Measurements from ENCODE around the gene TFDP1.
"Not testable (repeated sequence)": the region's sequence is repeated elsewhere in the genome, so short reads cannot be mapped to it uniquely, and the experiment has no call there.

Gene TFDP1

DNA sequence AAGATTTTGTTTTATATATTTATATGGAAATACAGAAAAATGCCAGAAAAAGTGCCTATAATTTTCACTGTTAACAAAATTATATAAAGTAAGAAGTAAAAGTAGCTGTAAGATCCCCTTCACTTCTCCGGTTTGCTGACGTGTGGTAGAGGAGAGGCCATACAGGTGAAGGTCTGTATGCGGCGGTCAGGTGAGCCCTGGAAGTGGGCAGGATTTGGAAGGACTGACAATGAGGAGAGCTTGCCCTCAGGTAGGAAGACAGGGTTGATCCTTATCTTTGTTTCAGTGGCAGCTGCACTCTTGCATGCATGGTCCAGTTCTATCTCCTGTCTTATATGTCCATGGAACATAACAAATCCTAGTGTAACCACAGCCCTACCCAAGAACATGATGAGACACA is 16.9 kb upstream of the TFDP1 start:
- no peak for DNase-seq (ENCODE audit: low spot score)

DNA sequence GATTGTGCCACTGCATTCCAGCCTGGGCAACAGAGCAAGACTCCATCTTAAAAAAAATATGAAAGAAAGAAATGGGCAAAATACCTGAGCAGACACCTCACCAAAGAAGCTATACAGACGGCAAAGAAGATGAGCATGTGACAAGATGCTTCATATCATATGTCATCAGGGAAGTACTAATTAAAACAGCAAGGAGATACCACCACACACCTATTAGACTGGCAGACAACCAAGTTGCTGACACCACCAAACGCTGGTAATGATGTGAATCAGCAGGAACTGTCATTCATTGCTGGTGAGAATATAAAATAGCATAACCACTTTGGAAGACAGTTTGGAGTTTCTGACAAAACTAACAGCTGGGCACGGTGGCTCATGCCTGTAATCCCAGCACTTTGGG is 11.5 kb upstream of the TFDP1 start:
- no peak for DNase-seq (ENCODE audit: low spot score)

DNA sequence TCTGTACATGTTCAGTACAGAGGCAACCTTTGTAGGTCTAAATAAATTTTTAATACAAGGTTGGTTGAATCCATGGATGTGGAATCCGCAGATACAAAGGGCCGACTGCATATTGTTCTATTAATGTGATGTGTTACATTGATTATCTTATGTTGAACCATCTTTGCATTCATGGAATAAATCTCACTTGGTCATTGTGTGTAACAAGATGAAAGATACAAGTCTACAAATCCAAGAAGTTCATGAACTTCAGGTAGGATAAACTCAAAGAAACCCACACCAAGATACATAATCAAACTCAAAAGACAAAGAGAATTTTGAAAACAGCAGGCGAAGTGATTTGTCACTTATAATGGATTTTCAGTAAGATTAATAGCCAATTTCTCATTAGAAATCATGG is 8.0 kb upstream of the TFDP1 start:
- no peak for DNase-seq (ENCODE audit: low spot score)

- no peak for DNase-seq (ENCODE audit: low spot score)
Observed at GRCh38 chr13:113577881-113578435, 6.6 kb upstream of the TFDP1 start.

DNA sequence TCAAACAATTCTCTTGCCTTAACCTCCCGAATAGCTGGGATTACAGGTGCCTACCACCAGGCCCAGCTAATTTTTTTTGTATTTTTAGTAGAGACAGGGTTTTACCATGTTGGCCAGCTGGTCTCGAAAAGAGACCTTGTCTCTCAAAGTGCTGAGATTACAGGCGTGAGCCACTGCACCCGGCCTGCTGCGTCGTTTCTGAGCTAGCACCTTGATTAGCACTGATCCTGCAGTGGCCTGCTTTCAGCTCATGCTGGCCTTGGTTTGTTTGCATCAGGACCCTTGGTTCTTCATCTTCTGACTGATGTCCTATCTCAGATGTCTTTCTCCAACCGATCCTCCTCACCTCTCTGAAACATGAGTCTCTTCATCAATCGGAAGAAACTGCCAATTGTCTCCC is 4.9 kb upstream of the TFDP1 start:
- no peak for DNase-seq (ENCODE audit: low spot score)

DNA sequence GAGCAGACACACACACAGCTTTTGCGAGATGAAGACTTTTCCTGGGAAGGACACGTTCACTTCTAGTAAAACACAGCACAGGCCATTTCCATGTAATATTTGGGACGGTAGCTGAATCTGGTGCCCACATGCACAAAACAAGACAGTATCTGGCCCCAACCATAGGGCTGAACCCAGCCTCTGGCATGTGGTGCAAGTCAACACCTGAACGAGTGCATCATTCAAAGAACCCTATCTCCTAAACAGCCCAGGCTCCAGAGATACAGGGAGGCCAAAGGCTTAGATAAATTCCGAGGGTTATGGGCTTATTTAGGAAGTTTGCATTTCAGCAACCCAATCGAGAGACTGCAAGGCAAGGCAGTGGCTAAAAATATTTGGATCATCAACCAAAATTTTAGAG is 2.7 kb upstream of the TFDP1 start:
- DNase-seq (ENCODE audit: low spot score), result no peak

GRCh38 chr13:113582841-113583631 is 1.5 kb upstream of the TFDP1 start:
- no peak for DNase-seq (ENCODE audit: low spot score)

- DNase-seq (ENCODE audit: low spot score), result no peak
Observed at GRCh38 chr13:113584870-113585671, 518 bp downstream of the TFDP1 start.

DNA sequence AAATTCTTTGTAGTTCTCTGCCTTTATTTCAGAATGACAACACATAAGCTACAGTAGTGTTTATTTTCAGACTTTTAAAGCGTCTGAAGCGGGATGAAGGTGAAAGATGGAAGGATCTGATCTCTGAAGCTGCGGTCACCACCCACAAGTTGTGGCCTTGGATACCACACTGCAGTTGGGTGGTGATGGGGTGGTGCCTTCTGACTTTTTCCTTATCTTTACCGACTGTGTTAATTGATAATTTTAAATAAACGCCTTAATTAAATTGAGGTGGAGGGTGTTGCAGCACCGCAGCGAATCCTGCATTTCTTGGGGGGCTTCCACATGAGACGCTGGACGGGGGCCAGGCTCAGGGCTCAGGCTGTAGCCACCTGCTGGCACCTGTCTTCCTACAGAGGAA is 1.3 kb downstream of the TFDP1 start:
- no peak for DNase-seq (ENCODE audit: low spot score)

- no peak for DNase-seq (ENCODE audit: low spot score)
Observed at GRCh38 chr13:113586661-113587479, 2.3 kb downstream of the TFDP1 start.

- no peak for DNase-seq (ENCODE audit: low spot score)
Observed at GRCh38 chr13:113588394-113589111, 4.0 kb downstream of the TFDP1 start.

- no peak for DNase-seq (ENCODE audit: low spot score)
Observed at GRCh38 chr13:113589251-113589960, 4.9 kb downstream of the TFDP1 start.

GRCh38 chr13:113589961-113590339 is 5.4 kb downstream of the TFDP1 start:
- no peak for DNase-seq (ENCODE audit: low spot score)

DNA sequence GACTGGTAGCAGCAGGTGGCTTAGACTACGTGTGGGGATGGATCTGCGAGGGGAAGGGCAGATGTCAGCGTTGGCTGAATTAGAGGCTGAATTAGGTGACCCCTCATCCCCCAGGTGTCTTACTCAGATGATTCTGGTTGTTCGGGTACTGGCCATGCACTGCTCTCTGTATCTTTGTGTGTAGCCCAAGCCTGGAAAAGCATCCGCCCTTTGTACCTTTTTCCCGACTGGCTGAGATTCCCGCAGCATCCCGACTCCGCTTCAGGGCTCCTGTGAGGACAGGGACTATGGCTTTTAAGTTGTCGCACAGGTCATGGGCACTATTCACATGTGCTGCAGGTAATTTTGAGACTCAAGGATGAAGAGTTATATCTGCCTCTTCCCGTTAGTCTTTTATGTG is 7.2 kb downstream of the TFDP1 start:
- no peak for DNase-seq (ENCODE audit: low spot score)

DNA sequence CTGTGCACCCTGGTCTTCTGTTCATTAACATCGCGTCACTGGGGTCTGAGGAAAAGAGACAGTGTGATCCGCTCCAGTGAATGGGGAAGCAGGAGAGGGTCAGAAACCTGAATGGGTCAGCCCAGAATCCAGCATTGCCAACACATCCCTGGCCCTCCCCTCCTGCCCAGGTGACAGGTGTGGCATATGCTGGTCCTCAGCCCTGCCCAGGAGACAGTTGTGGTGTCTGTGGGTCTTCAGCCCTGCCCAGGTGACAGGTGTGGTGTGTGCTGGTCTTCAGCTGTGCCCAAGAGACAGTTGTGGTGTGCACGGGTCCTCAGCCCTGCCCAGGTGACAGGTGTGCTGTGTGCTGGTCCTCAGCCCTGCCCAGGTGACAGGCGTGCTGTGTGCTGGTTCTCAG is 8.0 kb downstream of the TFDP1 start:
- DNase-seq (ENCODE audit: low spot score), result peak; percentile 29

DNA sequence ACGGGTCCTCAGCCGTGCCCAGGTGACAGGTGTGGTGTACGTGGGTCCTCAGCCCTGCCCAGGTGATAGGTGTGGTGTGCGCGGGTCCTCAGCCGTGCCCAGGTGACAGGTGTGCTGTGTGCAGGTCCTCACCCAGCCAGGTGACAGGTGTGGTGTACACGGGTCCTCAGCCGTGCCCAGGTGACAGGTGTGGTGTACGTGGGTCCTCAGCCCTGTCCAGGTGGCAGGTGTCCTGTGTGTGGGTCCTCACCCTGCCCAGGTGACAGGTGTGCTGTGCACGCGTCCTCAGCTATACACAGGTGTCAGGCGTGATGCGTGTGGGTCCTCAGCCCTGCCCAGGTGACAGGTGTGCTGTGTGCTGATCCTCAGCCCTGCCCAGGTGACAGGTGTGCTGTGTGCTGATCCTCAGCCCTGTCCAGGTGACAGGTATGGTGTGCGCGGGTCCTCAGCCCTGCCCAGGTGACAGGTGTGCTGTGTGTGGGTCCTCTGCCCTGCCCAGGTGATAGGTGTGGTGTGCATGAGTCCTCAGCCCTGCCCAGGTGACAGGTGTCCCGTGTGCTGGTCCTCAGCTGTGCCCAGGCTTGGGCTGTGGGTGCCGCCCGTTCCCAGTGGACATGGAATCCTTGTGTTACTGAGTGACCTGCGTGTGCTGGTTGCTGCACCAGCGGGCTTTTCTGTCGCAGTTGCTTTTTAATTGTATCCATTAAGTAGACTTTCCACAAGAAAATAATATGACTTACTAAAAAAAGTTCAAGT is 9.7 kb downstream of the TFDP1 start:
- not testable (repeated sequence) for DNase-seq (ENCODE audit: low spot score)

DNA sequence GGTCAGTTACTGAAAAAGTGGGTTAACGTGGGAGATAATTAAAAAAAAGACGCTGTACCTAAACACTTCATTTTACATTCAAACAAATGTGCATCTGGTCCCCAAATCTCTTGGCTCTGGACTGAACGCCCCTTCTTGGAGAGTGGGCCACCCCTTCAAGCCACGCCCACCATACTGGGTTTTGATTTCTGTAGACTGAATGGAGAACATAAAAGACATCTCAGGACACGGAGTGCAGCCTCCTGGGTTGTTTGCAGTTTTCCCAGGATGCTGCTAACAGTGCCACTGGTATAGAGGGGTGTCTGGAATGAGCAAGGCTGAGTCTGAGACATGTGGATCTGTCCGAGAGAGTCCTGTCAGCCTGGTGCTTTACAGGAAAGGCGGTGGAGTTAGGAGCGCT is 10.6 kb downstream of the TFDP1 start:
- no peak for DNase-seq (ENCODE audit: low spot score)

GRCh38 chr13:113596321-113597200 is 12.0 kb downstream of the TFDP1 start:
- no peak for DNase-seq (ENCODE audit: low spot score)

GRCh38 chr13:113597391-113598080 is 13.0 kb downstream of the TFDP1 start:
- no peak for DNase-seq (ENCODE audit: low spot score)

Measured in hepatic stellate cell (primary cell).